ENCODE results near the gene AP1G2. TPM values are rescaled to one million over a fixed set of nuclear protein-coding genes. Genes with fewer than 3 reads are reported as not detected.

Gene AP1G2
- total and polyA plus RNA-seq, 2 of the 13 experiments (the other 11 are each of a cell fraction or from before 2014, with no cell fraction given) = 96.9 to 611 TPM

GRCh38 chr14:23602181-23603095 lies 34.8 kb upstream of the AP1G2 start (continued):
- TF ChIP-seq EED (CRISPR knock-in tag; IDR thresholded peaks at IDR 0.05) (no peak), ZNF30 (CRISPR knock-in tag; IDR thresholded peaks at IDR 0.05) (no peak), ZNF703 (CRISPR knock-in tag; IDR thresholded peaks at IDR 0.05; ENCODE audit: borderline replicate concordance) (0 out of 2 replicates have a peak, but pooled peaks have one; percentile 22), NFYB (CRISPR knock-in tag; IDR thresholded peaks at IDR 0.05) (no peak), SMAD9 (CRISPR knock-in tag; IDR thresholded peaks at IDR 0.05) (no peak), ZNF276 (CRISPR knock-in tag; IDR thresholded peaks at IDR 0.05; ENCODE audit: low read depth) (no peak; the same call in 1 of the 2 replicates), GLMP (CRISPR knock-in tag; IDR thresholded peaks at IDR 0.05; ENCODE audit: borderline replicate concordance) (no peak), KDM4B (CRISPR knock-in tag; IDR thresholded peaks at IDR 0.05) (no peak), ZNF292 (CRISPR knock-in tag; IDR thresholded peaks at IDR 0.05; ENCODE audit: borderline replicate concordance, low read depth) (0 out of 2 replicates have a peak, but pooled peaks have one; percentile 89), DMAP1 (CRISPR knock-in tag; IDR thresholded peaks at IDR 0.05) (0 out of 2 replicates have a peak, but pooled peaks have one; percentile 40), ZFY (CRISPR knock-in tag; IDR thresholded peaks at IDR 0.05) (no peak; the same call in 1 of the 2 replicates), ZNF180 (CRISPR knock-in tag; IDR thresholded peaks at IDR 0.05; ENCODE audit: borderline replicate concordance, low read depth) (no peak), ZNF430 (CRISPR knock-in tag; IDR thresholded peaks at IDR 0.05) (peak; percentile 87; the same call in 1 of the 2 replicates), HMGXB4 (CRISPR knock-in tag; IDR thresholded peaks at IDR 0.05; ENCODE audit: borderline replicate concordance in 1 of 2, low read depth in 1 of 2) (peak in 1 of 2 experiments; percentile 72; a peak in 1 of 4 replicates), MED13 (CRISPR knock-in tag; IDR thresholded peaks at IDR 0.05) (no peak), ZNF768 (CRISPR knock-in tag; IDR thresholded peaks at IDR 0.05) (no peak; the same call in 1 of the 2 replicates), ZFP36 (IDR thresholded peaks at IDR 0.05; ENCODE audit: borderline replicate concordance, low read depth, low read length, partially characterized antibody) (peak; percentile 2), TSC22D2 (CRISPR knock-in tag; IDR thresholded peaks at IDR 0.05; ENCODE audit: borderline replicate concordance) (no peak), TGIF2 (CRISPR knock-in tag; IDR thresholded peaks at IDR 0.05) (0 out of 2 replicates have a peak, but pooled peaks have one; percentile 41), ZSCAN12 (CRISPR knock-in tag; IDR thresholded peaks at IDR 0.05) (no peak), NFE2L1 (CRISPR knock-in tag; IDR thresholded peaks at IDR 0.05; ENCODE audit: borderline replicate concordance) (no peak), THRA (CRISPR knock-in tag; IDR thresholded peaks at IDR 0.05; ENCODE audit: borderline replicate concordance) (peak; percentile 89)
